IMR-90 (cell line): ENCODE measurements around the gene GRK2. TPM values are rescaled to one million over a fixed set of nuclear protein-coding genes. Genes with fewer than 3 reads are reported as not detected.

ENCODE experiments used
- ATAC-seq: fragments of 200-7000 bp; cut with Tn5 transposase; 2 replicates; pipeline ENCODE4 v1.9.1; 2020; ENCODE audit warnings: low read depth, mild to moderate bottlenecking, moderate library complexity
- BruUV-seq: library from RNA; stranded (reverse); fragments of 400-500 nt; replicated peaks from 2 replicates; lab custom pipeline; 2021; lab: Mats Ljungman, UMichigan
- CTCF ChIA-PET: fragments of 300-600 bp; formaldehyde crosslinking; extraction: SDS; loops from one replicate; lab custom pipeline; 2021; ENCODE audit warnings: antibody characterized with exemption; lab: Yijun Ruan, JAX
- POLR2A ChIA-PET: fragments of 300-600 bp; sonication (Branson Sonifier 250); formaldehyde crosslinking; loops from one replicate; lab custom pipeline; 2022; ENCODE audit warnings: antibody characterized with exemption; ENCODE audit not compliant: unreplicated experiment; lab: Charles Lee
- DNase-seq: peaks from one replicate; pipeline ENCODE4 v3.0.0; 2013
- H2AFZ ChIP-seq: replicated peaks from 2 replicates; pipeline ENCODE3; 2013; ENCODE audit warnings: low read length, mild to moderate bottlenecking; ENCODE audit not compliant: poor library complexity
- H2AK5ac ChIP-seq: 2 replicates; pipeline ENCODE4 v1.6.1; 2013; ENCODE audit warnings: low read depth, low read length, inconsistent platforms
- H2AK9ac ChIP-seq: replicated peaks from 2 replicates; pipeline ENCODE3; 2013; ENCODE audit warnings: mild to moderate bottlenecking, low read depth, low read length, moderate library complexity; ENCODE audit not compliant: poor library complexity
- H2BK120ac ChIP-seq: 2 replicates; pipeline ENCODE4 v1.6.1; 2013; ENCODE audit warnings: low read depth, low read length, inconsistent platforms
- H2BK15ac ChIP-seq: 3 replicates; pipeline ENCODE4 v1.6.1; 2013; ENCODE audit warnings: low read depth, low read length, inconsistent platforms
- H2BK20ac ChIP-seq: 2 replicates; pipeline ENCODE4 v1.6.1; 2013; ENCODE audit warnings: low read depth, mild to moderate bottlenecking, inconsistent platforms, low read length, moderate library complexity
- H2BK5ac ChIP-seq: 2 replicates; pipeline ENCODE4 v1.6.1; 2013; ENCODE audit warnings: mild to moderate bottlenecking, low read depth, low read length, inconsistent platforms; ENCODE audit not compliant: poor library complexity, severe bottlenecking
- H3K14ac ChIP-seq: replicated peaks from 2 replicates; pipeline ENCODE4 v1.6.1; 2013; ENCODE audit warnings: low read depth, low read length, inconsistent platforms
- H3K18ac ChIP-seq: 2 replicates; pipeline ENCODE4 v1.6.1; 2013; ENCODE audit warnings: low read depth, low read length, control low read depth
- H3K23ac ChIP-seq: 2 replicates; pipeline ENCODE4 v1.6.1; 2013; ENCODE audit warnings: low read depth, low read length, inconsistent platforms
- H3K27ac ChIP-seq: 2 replicates; pipeline ENCODE4 v1.5.1; 2013; ENCODE audit warnings: mild to moderate bottlenecking, control low read depth, low read length; ENCODE audit not compliant: insufficient read depth
- H3K27me3 ChIP-seq: 2 replicates; pipeline ENCODE4 v1.6.1; 2013; ENCODE audit warnings: low read length; ENCODE audit not compliant: control insufficient read depth, insufficient read depth
- H3K36me3 ChIP-seq: 2 replicates; pipeline ENCODE4 v1.6.1; 2013; ENCODE audit warnings: low read length, mixed read lengths; ENCODE audit not compliant: control insufficient read depth, insufficient read depth
- H3K4ac ChIP-seq: 2 replicates; pipeline ENCODE4 v1.6.1; 2013; ENCODE audit warnings: low read depth, low read length, inconsistent platforms
- H3K4me1 ChIP-seq: 2 replicates; pipeline ENCODE4 v1.6.1; 2013; ENCODE audit warnings: low read length, mixed read lengths; ENCODE audit not compliant: control insufficient read depth, insufficient read depth
- H3K4me2 ChIP-seq: 2 replicates; pipeline ENCODE4 v1.6.1; 2013; ENCODE audit warnings: low read depth, mild to moderate bottlenecking, control low read depth, low read length, moderate library complexity
- H3K4me3 ChIP-seq: 2 replicates; pipeline ENCODE4 v1.5.1; 2013; ENCODE audit warnings: low read depth, mild to moderate bottlenecking, control low read depth, low read length, moderate library complexity; ENCODE audit not compliant: insufficient read depth
- H3K56ac ChIP-seq: 2 replicates; pipeline ENCODE4 v1.6.1; 2013; ENCODE audit warnings: low read length, inconsistent platforms; ENCODE audit not compliant: insufficient read depth; ENCODE audit errors: extremely low read depth
- H3K79me1 ChIP-seq, 2 experiments: 2 replicates each; pipeline ENCODE4 v1.6.1; 2013; ENCODE audit warnings: low read length in 2 of 2, inconsistent platforms in 1 of 2, low read depth in 1 of 2
- H3K9ac ChIP-seq: 2 replicates; pipeline ENCODE4 v1.6.1; 2013; ENCODE audit warnings: low read depth, low read length, control low read depth
- H3K9me1 ChIP-seq: 2 replicates; pipeline ENCODE4 v1.6.1; 2013; ENCODE audit warnings: low read length, inconsistent platforms; ENCODE audit not compliant: insufficient read depth
- H3K9me3 ChIP-seq: 2 replicates; pipeline ENCODE4 v1.6.1; 2013; ENCODE audit warnings: low read length; ENCODE audit not compliant: control insufficient read depth, insufficient read depth
- H4K20me1 ChIP-seq: 2 replicates; pipeline ENCODE4 v1.6.1; 2013; ENCODE audit warnings: low read length, inconsistent platforms; ENCODE audit not compliant: insufficient read depth
- H4K5ac ChIP-seq: 2 replicates; pipeline ENCODE4 v1.6.1; 2013; ENCODE audit warnings: mild to moderate bottlenecking, low read depth, low read length, control low read depth
- H4K8ac ChIP-seq, 2 experiments: 2 replicates each; pipeline ENCODE4 v1.6.1; 2013; ENCODE audit warnings: low read depth in 2 of 2, low read length in 2 of 2, control low read depth in 1 of 2, inconsistent platforms in 1 of 2
- H4K91ac ChIP-seq: 2 replicates; pipeline ENCODE4 v1.6.1; 2013; ENCODE audit warnings: low read depth, low read length, inconsistent platforms; ENCODE audit not compliant: insufficient read depth
- BHLHE40 ChIP-seq: fragments of 150-350 bp; IDR thresholded peaks from 2 replicates; pipeline ENCODE4 v1.6.1; 2016; ENCODE audit warnings: mild to moderate bottlenecking, low read depth, low read length
- CEBPB ChIP-seq: IDR thresholded peaks from 2 replicates; pipeline ENCODE4 v1.6.1; 2012; ENCODE audit warnings: low read depth, low read length, improper control_type of control experiment
- CHD1 ChIP-seq: IDR thresholded peaks from 2 replicates; pipeline ENCODE4 v1.6.1; 2012; ENCODE audit warnings: low read depth, low read length, improper control_type of control experiment
- CTCF ChIP-seq: conservative IDR thresholded peaks from 2 replicates; pipeline ENCODE4 v1.5.1; 2012; ENCODE audit warnings: mild to moderate bottlenecking, low read depth, low read length, improper control_type of control experiment
- NFE2L2 ChIP-seq: fragments of 150-350 bp; IDR thresholded peaks from 2 replicates; pipeline ENCODE4 v1.6.1; 2016; ENCODE audit warnings: low read depth, mild to moderate bottlenecking, low read length
- RCOR1 ChIP-seq: IDR thresholded peaks from 2 replicates; pipeline ENCODE4 v1.6.1; 2012; ENCODE audit warnings: mild to moderate bottlenecking, low read length, improper control_type of control experiment; ENCODE audit not compliant: insufficient replicate concordance
- RFX5 ChIP-seq: IDR thresholded peaks from 2 replicates; pipeline ENCODE4 v1.8.0; 2012; ENCODE audit warnings: low read depth, mild to moderate bottlenecking, low read length, moderate library complexity
- WGBS, 2 experiments: methylation state at CpG; one replicate each; pipeline versions ENCODE4 v1.1.5 to v1.1.7; 2013; ENCODE audit warnings: missing lambda C conversion rate in 2 of 2; ENCODE audit not compliant: insufficient read length in 1 of 2; ENCODE audit errors: extremely low coverage in 2 of 2; 5-methylcytosine and 5-hydroxymethylcytosine counted together
- dilution Hi-C: fragments of 300-500 bp; cut with HindIII; formaldehyde crosslinking; loops from one replicate; pipeline ENCODE4 v1.14.3; 2018; ENCODE audit warnings: low sequenced_read_pairs; ENCODE audit not compliant: unreplicated experiment
- in situ Hi-C: fragments of 300-500 bp; cut with MboI; formaldehyde crosslinking; loops from 3 replicates; pipeline ENCODE4 v1.14.3; 2019; ENCODE audit warnings: low sequenced_read_pairs, inconsistent platforms, mixed read lengths
- intact Hi-C: fragments of 100-400 bp; cut with micrococcal nuclease; formaldehyde crosslinking; loops from 2 replicates; pipeline ENCODE4 v1.10.0; 2022
- polyA plus RNA-seq, 3 experiments: library from polyadenylated mRNA; depleted of rRNA; stranded (reverse); fragments of >200 nt; gene quantifications; 2 replicates each; pipeline ENCODE4 v1.2.3, GENCODE V29; 2012; ENCODE audit warnings: low replicate concordance in 1 of 3
- total RNA-seq: library from RNA; depleted of rRNA; stranded (reverse); fragments of >200 nt; gene quantifications from 2 replicates; pipeline ENCODE4 v1.2.3, GENCODE V29; 2012
- TF ChIP-seq, protein P1 (sequence below): fragments of 150-350 bp; IDR thresholded peaks from 2 replicates; pipeline ENCODE4 v1.6.1; 2017; ENCODE audit warnings: mild to moderate bottlenecking, antibody characterized with exemption, low read length, low read depth

GRK2 gene
- total and polyA plus RNA-seq, 2 of the 4 experiments (the other 2 are of a cell fraction) = 26.7 to 41.8 TPM

DNA sequence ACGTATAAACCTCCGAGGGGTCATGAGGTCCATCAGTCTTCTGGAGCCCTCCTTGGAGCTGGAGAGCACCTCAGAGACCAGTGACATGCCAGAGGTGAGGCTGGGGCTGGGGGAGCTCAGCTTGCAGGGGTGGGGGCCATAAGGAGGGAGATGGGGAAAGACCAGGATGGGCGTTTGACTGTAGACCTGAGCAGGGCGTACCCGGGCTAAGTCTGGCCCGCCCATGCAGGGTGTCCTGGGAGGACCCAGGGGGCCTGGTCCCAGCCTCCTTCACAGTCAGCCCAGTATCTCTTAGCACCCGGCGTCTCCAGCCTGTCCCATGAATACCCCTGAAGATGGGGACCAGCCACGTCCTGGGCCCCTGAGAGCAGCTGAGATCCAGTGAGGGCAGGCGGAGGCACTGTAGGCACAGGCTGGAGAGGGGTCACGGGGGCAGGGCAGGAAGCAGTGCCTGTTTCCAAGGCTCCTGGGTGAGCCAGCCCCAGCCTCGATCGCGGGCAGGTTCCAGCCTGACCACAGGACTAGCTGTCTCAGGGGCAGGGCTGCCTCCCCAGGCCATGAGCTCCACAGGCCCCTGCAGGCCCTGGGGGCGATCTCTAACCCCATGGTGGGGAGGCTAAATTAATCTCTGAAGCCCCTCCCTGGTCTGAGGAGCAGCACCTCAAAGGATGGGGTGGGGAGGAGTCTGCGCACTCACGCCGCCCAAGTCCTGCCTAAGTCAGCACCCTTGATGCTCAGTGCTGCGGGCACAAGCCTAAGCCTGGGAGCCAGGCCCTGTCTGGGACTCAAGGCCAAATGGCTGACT lies 44.2 kb downstream of the GRK2 start:
- H3K4ac ChIP-seq = no peak overlapping the region
- H2BK5ac ChIP-seq = no peak overlapping the region
- ChIA-PET POLR2A (no interaction called here), CTCF (no interaction called here)
- H4K8ac ChIP-seq = no peak overlapping the region
- H3K9ac ChIP-seq = no peak overlapping the region
- H3K14ac ChIP-seq = no peak overlapping the region
- WGBS, 2 experiments = 100% methylated on average over 4 of the region's 19 CpGs; no CpG with 5 or more reads in 1 of the 2 experiments
- H3K4me1 ChIP-seq = no peaks in the 10 kb centered on the region
- no peak overlapping the region for H3K4me2 ChIP-seq
- no peak overlapping the region for H4K5ac ChIP-seq
- dilution Hi-C loops (no loop called here), in situ Hi-C loops (loop anchor here (10.0 kb wide), 1 partner anchor 226 kb away; no protein-coding TSS in a partner anchor), intact Hi-C loops (no loop called here)
- H2BK20ac ChIP-seq = no peak overlapping the region
- H3K9me1 ChIP-seq = no peaks in the 10 kb centered on the region
- H2AFZ ChIP-seq = no peak overlapping the region
- no peak overlapping the region for H2AK9ac ChIP-seq
- H2AK5ac ChIP-seq = no peak overlapping the region
- H2BK120ac ChIP-seq = no peak overlapping the region
- H3K56ac ChIP-seq = no peak overlapping the region
- BruUV-seq = no TSS peak
- DNase-seq (no peak), ATAC-seq (no peak)
- H3K18ac ChIP-seq = no peak overlapping the region
- H3K4me3 ChIP-seq = no peak overlapping the region
- no peak overlapping the region for H3K23ac ChIP-seq
- H3K27me3 ChIP-seq = no peaks in the 10 kb centered on the region
- H3K9me3 ChIP-seq = no peaks in the 10 kb centered on the region
- no peak overlapping the region for H3K27ac ChIP-seq
- no peak overlapping the region for H4K91ac ChIP-seq
- TF ChIP-seq RFX5 (no peak), RCOR1 (no peak), CTCF (no peak), BHLHE40 (no peak), CEBPB (no peak), NFE2L2 (no peak), CHD1 (no peak)
- TF ChIP-seq, protein P1, sequence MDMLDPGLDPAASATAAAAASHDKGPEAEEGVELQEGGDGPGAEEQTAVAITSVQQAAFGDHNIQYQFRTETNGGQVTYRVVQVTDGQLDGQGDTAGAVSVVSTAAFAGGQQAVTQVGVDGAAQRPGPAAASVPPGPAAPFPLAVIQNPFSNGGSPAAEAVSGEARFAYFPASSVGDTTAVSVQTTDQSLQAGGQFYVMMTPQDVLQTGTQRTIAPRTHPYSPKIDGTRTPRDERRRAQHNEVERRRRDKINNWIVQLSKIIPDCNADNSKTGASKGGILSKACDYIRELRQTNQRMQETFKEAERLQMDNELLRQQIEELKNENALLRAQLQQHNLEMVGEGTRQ = no peak
- peaks cover 34% of the 10 kb centered on the region for H3K36me3 ChIP-seq
- no peaks in the 10 kb centered on the region for H4K20me1 ChIP-seq
- no peak overlapping the region for H2BK15ac ChIP-seq
- no peaks in the 10 kb centered on the region for H3K79me1 ChIP-seq
